Regular cardiac myocyte (primary cell): Measurements from ENCODE around the gene LARP7. TPM values are rescaled to one million over a fixed set of nuclear protein-coding genes. Genes with fewer than 3 reads are reported as not detected.

ENCODE experiments used
- total RNA-seq: library from RNA; depleted of rRNA; stranded (reverse); fragments of >200 nt; gene quantifications from 2 replicates; pipeline ENCODE4 v1.2.3, GENCODE V29; 2014

Gene LARP7
- total RNA-seq, result 25.5 and 26.5 TPM in 2 replicates

DNA sequence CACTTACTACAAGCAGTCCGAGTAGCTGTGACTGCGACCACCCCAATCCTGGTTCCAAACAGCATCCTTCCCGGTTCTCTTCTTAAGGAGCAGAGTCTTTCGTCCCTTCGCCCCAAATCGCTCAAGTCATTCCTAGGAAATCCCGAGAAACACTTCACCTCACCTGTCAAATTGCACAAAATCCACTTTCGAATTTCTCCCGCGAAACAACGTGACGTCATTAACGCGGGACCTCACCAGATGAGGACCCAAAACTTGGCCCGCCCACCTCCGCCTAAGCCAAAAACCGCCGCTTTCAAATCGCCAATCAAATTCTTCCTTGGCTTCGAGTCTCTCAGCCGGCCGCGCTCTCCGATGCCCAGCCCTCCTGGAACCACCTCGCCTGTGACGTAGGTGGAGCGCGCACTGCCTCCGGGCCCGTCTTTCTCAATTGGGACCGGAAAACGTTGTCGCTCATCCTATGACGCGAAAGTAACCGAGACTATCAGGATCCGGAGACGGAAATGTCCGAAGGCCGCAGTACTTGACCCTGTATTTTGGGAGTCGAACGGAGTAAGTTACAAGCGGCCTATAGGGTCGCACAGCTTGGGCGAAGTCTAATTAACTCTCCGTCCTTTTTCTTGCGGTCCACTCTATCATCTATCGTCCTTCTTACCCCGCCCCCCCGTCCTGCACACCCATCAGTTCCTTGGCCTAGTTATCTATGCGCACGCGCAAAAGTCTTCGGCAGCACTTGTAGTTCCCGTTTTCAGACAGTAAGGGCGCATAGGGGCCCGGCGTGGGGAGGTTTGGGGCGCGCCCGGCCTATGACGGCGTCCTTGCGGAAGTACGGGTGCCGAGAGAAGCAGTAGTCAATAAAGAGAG lies at the start of gene LARP7, which contains the start of gene ZGRF1:
LARP7 (plus strand) TSS at position 456 of the 864 bp plus-strand sequence. CDS start 7,527 bp downstream, outside the sequence.
ZGRF1 (minus strand) TSS at position 222 of the 864 bp plus-strand sequence. CDS start 3,733 bp downstream, outside the sequence.

Other genes starting within 250 kb of the LARP7 start
- gene NEUROG2, start 121.0 kb upstream of the LARP7 start, total RNA-seq, result not detected in 2 replicates
- 8.7 and 17.8 TPM in 2 replicates for gene ZGRF1, start 234 bp upstream of the LARP7 start, total RNA-seq